CD8-positive, alpha-beta memory T cell (primary cell): ENCODE results near the gene STK31. TPM values are rescaled to one million over a fixed set of nuclear protein-coding genes. Genes with fewer than 3 reads are reported as not detected.
"Not testable (repeated sequence)": the region's sequence is repeated elsewhere in the genome, so short reads cannot be mapped to it uniquely, and the experiment has no call there.

Source experiments
- CTCF ChIA-PET: fragments of 350-600 bp; sonication (Branson Sonifier 250); formaldehyde crosslinking; loops from one replicate; lab custom pipeline; 2021; ENCODE audit warnings: antibody characterized with exemption; lab: Charles Lee
- POLR2A ChIA-PET: fragments of 350-600 bp; sonication (Branson Sonifier 250); formaldehyde crosslinking; loops from one replicate; lab custom pipeline; 2021; ENCODE audit warnings: antibody characterized with exemption; lab: Charles Lee
- DNase-seq, 5 donors: peaks; one replicate each; pipeline versions ENCODE4 v3.0.0 to v3.0.0-alpha.2; 2020 to 2022; ENCODE audit warnings: mixed read lengths in 1 of 5
- H3K27ac ChIP-seq: one replicate; pipeline ENCODE4 v1.7.0; 2013; ENCODE audit warnings: low read depth, mild to moderate bottlenecking, low read length, moderate library complexity
- H3K27me3 ChIP-seq: 2 replicates; pipeline ENCODE4 v1.7.0; 2013; ENCODE audit warnings: low read length, mild to moderate bottlenecking; ENCODE audit not compliant: insufficient read depth, poor library complexity, severe bottlenecking
- H3K36me3 ChIP-seq: 2 replicates; pipeline ENCODE4 v1.7.0; 2013; ENCODE audit warnings: mild to moderate bottlenecking, low read length, moderate library complexity; ENCODE audit not compliant: insufficient read depth
- H3K4me1 ChIP-seq: 2 replicates; pipeline ENCODE4 v1.7.0; 2013; ENCODE audit warnings: mild to moderate bottlenecking, low read length, moderate library complexity; ENCODE audit not compliant: insufficient read depth
- H3K4me3 ChIP-seq: 2 replicates; pipeline ENCODE4 v1.7.0; 2013; ENCODE audit warnings: mild to moderate bottlenecking, low read length
- H3K9me3 ChIP-seq: 2 replicates; pipeline ENCODE4 v1.7.0; 2013; ENCODE audit warnings: mild to moderate bottlenecking, low read length
- H3K27ac Mint-ChIP-seq, 8 donors: one replicate each; pipeline ENCODE4 v1.8.0; 2020 to 2021; ENCODE audit warnings: mixed read lengths in 8 of 8, mild to moderate bottlenecking in 6 of 8, inconsistent platforms in 3 of 8, moderate library complexity in 3 of 8
- H3K27me3 Mint-ChIP-seq, 2 donors: one replicate each; pipeline ENCODE4 v1.8.0; 2020 to 2021; ENCODE audit warnings: mixed read lengths in 2 of 2, mild to moderate bottlenecking in 1 of 2, moderate library complexity in 1 of 2
- H3K36me3 Mint-ChIP-seq, 3 donors: one replicate each; pipeline ENCODE4 v1.8.0; 2020 to 2021; ENCODE audit warnings: mixed read lengths in 3 of 3, inconsistent platforms in 1 of 3, mild to moderate bottlenecking in 1 of 3
- H3K4me1 Mint-ChIP-seq, 3 donors: one replicate each; pipeline ENCODE4 v1.8.0; 2020 to 2021; ENCODE audit warnings: mixed read lengths in 3 of 3, inconsistent platforms in 1 of 3, mild to moderate bottlenecking in 1 of 3
- H3K4me3 Mint-ChIP-seq, 7 donors: one replicate each; pipeline ENCODE4 v1.8.0; 2020 to 2021; ENCODE audit warnings: mixed read lengths in 7 of 7, mild to moderate bottlenecking in 6 of 7, moderate library complexity in 4 of 7, inconsistent platforms in 2 of 7
- H3K9me3 Mint-ChIP-seq, 5 donors: one replicate each; pipeline ENCODE4 v1.8.0; 2020 to 2022; ENCODE audit warnings: mixed read lengths in 5 of 5, mild to moderate bottlenecking in 3 of 5, moderate library complexity in 2 of 5, inconsistent platforms in 1 of 5
- polyA plus RNA-seq: library from polyadenylated mRNA; unstranded; fragments of 300-500 nt; fragmentation: Illumina TruSeq; gene quantifications from one replicate; pipeline ENCODE4 v1.2.3, GENCODE V29; 2021
- total RNA-seq, 2 experiments: library from RNA; stranded (reverse); gene quantifications; one replicate each; pipeline ENCODE4 v1.2.3, GENCODE V29; 2021

Gene STK31
- total and polyA plus RNA-seq, 3 experiments from 2014 or later, result 0.07 to 0.15 (median 0.11) TPM

- H3K9me3 ChIP-seq, result no peaks in the 10 kb centered on the region
- H3K27ac ChIP-seq, result peak overlapping the region; percentile 18
- Mint-ChIP-seq H3K27me3 (no peaks in the 10 kb centered on the region), H3K4me3 (peak overlapping the region; percentile 93 to 97 (median 96)), H3K9me3 (no peaks in the 10 kb centered on the region), H3K27ac (peak overlapping the region in 7 of 8 donors; percentile 65 to 96 (median 84)), H3K36me3 (peaks cover 0 to 2% (median 0%) of the 10 kb centered on the region in 3 donors), H3K4me1 (peaks cover 20 to 36% (median 21%) of the 10 kb centered on the region in 3 donors)
- ChIA-PET POLR2A (interaction anchor here (0.6 to 1.0 kb wide), 2 partner anchors 83 to 813 kb away, joined by 3 read pairs; no protein-coding TSS in a partner anchor), CTCF (interaction anchor here (0.6 to 2.2 kb wide), 6 partner anchors 10 to 83 kb away, joined by 3 to 11 read pairs (median 6); no protein-coding TSS in a partner anchor)
- no peaks in the 10 kb centered on the region for H3K36me3 ChIP-seq
- H3K27me3 ChIP-seq, result no peaks in the 10 kb centered on the region
- H3K4me3 ChIP-seq, result peak overlapping the region; percentile 94
- peaks cover 4% of the 10 kb centered on the region for H3K4me1 ChIP-seq
- DNase-seq, result peak; percentile 4 to 49 (median 41)
These were observed 29.3 kb upstream of the STK31 start for GRCh38 chr7:23680414-23681405.

GRCh38 chr7:23684041-23684440 lies 26.0 kb upstream of the STK31 start:
- H3K27ac ChIP-seq, H3K9me3 Mint-ChIP-seq, POLR2A ChIA-PET, H3K4me1 ChIP-seq, H3K9me3 ChIP-seq, H3K4me3 ChIP-seq, H3K27me3 ChIP-seq, DNase-seq, H3K27me3 Mint-ChIP-seq, H3K36me3 Mint-ChIP-seq, H3K36me3 ChIP-seq, H3K4me3 Mint-ChIP-seq: not testable (repeated sequence)
- peaks cover 20 to 34% (median 22%) of the 10 kb centered on the region in 3 donors for H3K4me1 Mint-ChIP-seq
- peak overlapping the region in 1 of 8 donors; percentile 29 for H3K27ac Mint-ChIP-seq
- CTCF ChIA-PET, result interaction anchor here (1.2 to 6.9 kb wide), 2 partner anchors 12 to 137 kb away, joined by 5 to 29 read pairs; no protein-coding TSS in a partner anchor

- no peaks in the 10 kb centered on the region for H3K36me3 ChIP-seq
- peaks cover 4% of the 10 kb centered on the region for H3K4me1 ChIP-seq
- H3K27ac ChIP-seq, result no peak overlapping the region
- H3K27me3 ChIP-seq, result no peaks in the 10 kb centered on the region
- Mint-ChIP-seq H3K27me3 (no peaks in the 10 kb centered on the region), H3K36me3 (peaks cover 0 to 13% (median 8%) of the 10 kb centered on the region in 3 donors), H3K27ac (no peak overlapping the region), H3K4me3 (peak overlapping the region in 1 of 7 donors; percentile 41), H3K4me1 (peaks cover 13 to 21% (median 15%) of the 10 kb centered on the region in 3 donors), H3K9me3 (no peaks in the 10 kb centered on the region)
- DNase-seq, result no peak
- ChIA-PET POLR2A (no interaction called here), CTCF (interaction anchor here (1.0 to 6.9 kb wide), 2 partner anchors 10 to 139 kb away, joined by 3 to 29 read pairs; no protein-coding TSS in a partner anchor)
- no peak overlapping the region for H3K4me3 ChIP-seq
- H3K9me3 ChIP-seq, result no peaks in the 10 kb centered on the region
These were observed 24.3 kb upstream of the STK31 start for GRCh38 chr7:23685731-23686130.

DNA sequence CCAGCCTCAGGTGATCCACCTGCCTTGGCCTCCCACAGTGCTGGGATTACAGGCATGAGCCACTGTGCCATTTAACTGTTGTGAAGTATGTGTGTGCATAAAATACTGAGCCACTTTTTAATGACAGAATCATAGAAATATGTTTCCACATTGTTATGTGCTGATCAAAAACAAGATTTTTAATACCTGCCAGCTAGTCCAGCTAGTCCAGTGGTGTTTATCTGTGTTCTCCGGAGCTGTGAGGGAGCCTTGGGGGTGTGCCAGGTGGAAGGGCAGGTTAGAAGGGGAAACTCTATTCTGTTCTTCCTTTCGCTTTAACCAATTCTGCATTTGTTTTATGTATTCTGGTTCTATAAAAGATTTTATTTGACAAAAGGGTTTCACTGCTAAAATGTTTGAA lies 23.0 kb upstream of the STK31 start:
- no peaks in the 10 kb centered on the region for H3K36me3 ChIP-seq
- no peaks in the 10 kb centered on the region for H3K4me1 ChIP-seq
- DNase-seq, result no peak
- H3K9me3 ChIP-seq, result no peaks in the 10 kb centered on the region
- H3K27me3 ChIP-seq, result no peaks in the 10 kb centered on the region
- H3K4me3 Mint-ChIP-seq, result no peak overlapping the region
- H3K4me3 ChIP-seq, result no peak overlapping the region
- H3K36me3 Mint-ChIP-seq, result peaks cover 0 to 22% (median 11%) of the 10 kb centered on the region in 3 donors
- H3K27ac ChIP-seq, result no peak overlapping the region
- H3K4me1 Mint-ChIP-seq, result peaks cover 6 to 15% (median 11%) of the 10 kb centered on the region in 3 donors
- no peaks in the 10 kb centered on the region for H3K9me3 Mint-ChIP-seq
- H3K27me3 Mint-ChIP-seq, result no peaks in the 10 kb centered on the region
- H3K27ac Mint-ChIP-seq, result no peak overlapping the region
- ChIA-PET POLR2A (interaction anchor here (0.6 kb wide), 1 partner anchor 170 kb away, joined by 3 read pairs; no protein-coding TSS in a partner anchor), CTCF (interaction anchor here (1.4 to 6.9 kb wide), 2 partner anchors 9 to 90 kb away, joined by 3 to 29 read pairs; partner anchors contain the start of gene CCDC126)

- Mint-ChIP-seq H3K9me3 (no peaks in the 10 kb centered on the region), H3K36me3 (peaks cover 13 to 33% (median 16%) of the 10 kb centered on the region in 3 donors), H3K27ac (peak overlapping the region in 1 of 8 donors; percentile 75), H3K27me3 (no peaks in the 10 kb centered on the region), H3K4me1 (peaks cover 2 to 6% (median 6%) of the 10 kb centered on the region in 3 donors), H3K4me3 (no peak overlapping the region)
- no peak for DNase-seq
- no peaks in the 10 kb centered on the region for H3K9me3 ChIP-seq
- no peak overlapping the region for H3K27ac ChIP-seq
- H3K4me3 ChIP-seq, result no peak overlapping the region
- no peaks in the 10 kb centered on the region for H3K4me1 ChIP-seq
- CTCF ChIA-PET, result interaction anchor here (1.2 to 6.9 kb wide), 3 partner anchors 6 to 13 kb away, joined by 3 to 29 read pairs (median 3); partner anchors contain the start of gene FAM221A
- H3K27me3 ChIP-seq, result no peaks in the 10 kb centered on the region
- POLR2A ChIA-PET, result no interaction called here
- H3K36me3 ChIP-seq, result no peaks in the 10 kb centered on the region
These were observed 20.9 kb upstream of the STK31 start for GRCh38 chr7:23689165-23689564.

GRCh38 chr7:23691320-23691719 lies 18.7 kb upstream of the STK31 start:
- no peak overlapping the region for H3K27ac Mint-ChIP-seq
- CTCF ChIA-PET, result no interaction called here
- H3K27me3 Mint-ChIP-seq, result no peaks in the 10 kb centered on the region

DNA sequence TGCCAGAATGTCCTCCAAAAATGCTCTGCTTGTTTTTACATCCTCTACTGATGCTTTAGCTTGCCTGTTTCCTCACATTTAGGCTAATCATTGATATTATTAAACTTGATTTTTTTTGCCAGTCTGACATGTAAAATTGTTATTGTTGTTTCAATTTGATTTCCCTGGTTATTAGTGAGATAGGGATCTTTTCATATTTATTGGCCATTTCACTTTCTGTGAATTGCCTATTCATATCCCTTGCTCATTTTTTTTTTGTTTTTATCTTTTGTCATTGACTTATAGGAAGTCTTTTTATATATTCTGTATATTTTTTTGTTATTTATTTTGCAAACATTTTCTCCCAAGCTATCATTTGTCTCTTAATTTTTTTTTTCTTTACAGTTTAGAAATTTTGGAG lies 16.8 kb upstream of the STK31 start:
- no peak overlapping the region for H3K4me3 Mint-ChIP-seq
- H3K4me1 Mint-ChIP-seq, result peaks cover 2 to 5% (median 3%) of the 10 kb centered on the region in 3 donors
- Histone ChIP-seq H3K27ac (no peak overlapping the region), H3K4me1 (no peaks in the 10 kb centered on the region), H3K4me3 (no peak overlapping the region), H3K9me3 (no peaks in the 10 kb centered on the region), H3K27me3 (no peaks in the 10 kb centered on the region), H3K36me3 (no peaks in the 10 kb centered on the region)
- no peak for DNase-seq
- ChIA-PET CTCF (interaction anchor here (1.5 kb wide), 1 partner anchor 13 kb away, joined by 5 read pairs; the partner anchor contains the start of gene FAM221A), POLR2A (no interaction called here)
- no peaks in the 10 kb centered on the region for H3K27me3 Mint-ChIP-seq
- peaks cover 15 to 39% (median 19%) of the 10 kb centered on the region in 3 donors for H3K36me3 Mint-ChIP-seq
- no peak overlapping the region for H3K27ac Mint-ChIP-seq
- H3K9me3 Mint-ChIP-seq, result no peaks in the 10 kb centered on the region

More at GRCh38 chr7:23691320-23691719, 18.7 kb upstream of the STK31 start:
- Histone ChIP-seq H3K4me1 (no peaks in the 10 kb centered on the region), H3K9me3 (no peaks in the 10 kb centered on the region), H3K27ac (no peak overlapping the region), H3K27me3 (no peaks in the 10 kb centered on the region), H3K4me3 (no peak overlapping the region), H3K36me3 (no peaks in the 10 kb centered on the region)
- DNase-seq, result no peak
- Mint-ChIP-seq H3K9me3 (no peaks in the 10 kb centered on the region), H3K4me3 (no peak overlapping the region), H3K4me1 (peaks cover 0 to 2% (median 0%) of the 10 kb centered on the region in 3 donors), H3K36me3 (peaks cover 15 to 40% (median 19%) of the 10 kb centered on the region in 3 donors)
- POLR2A ChIA-PET, result no interaction called here
